ENCODE results near the gene CACNA2D4. TPM values are rescaled to one million over a fixed set of nuclear protein-coding genes. Genes with fewer than 3 reads are reported as not detected.

The CACNA2D4 gene
- total RNA-seq, 4 donors from 2014 or later: 3.3 to 29.1 (median 11.5) TPM

DNA sequence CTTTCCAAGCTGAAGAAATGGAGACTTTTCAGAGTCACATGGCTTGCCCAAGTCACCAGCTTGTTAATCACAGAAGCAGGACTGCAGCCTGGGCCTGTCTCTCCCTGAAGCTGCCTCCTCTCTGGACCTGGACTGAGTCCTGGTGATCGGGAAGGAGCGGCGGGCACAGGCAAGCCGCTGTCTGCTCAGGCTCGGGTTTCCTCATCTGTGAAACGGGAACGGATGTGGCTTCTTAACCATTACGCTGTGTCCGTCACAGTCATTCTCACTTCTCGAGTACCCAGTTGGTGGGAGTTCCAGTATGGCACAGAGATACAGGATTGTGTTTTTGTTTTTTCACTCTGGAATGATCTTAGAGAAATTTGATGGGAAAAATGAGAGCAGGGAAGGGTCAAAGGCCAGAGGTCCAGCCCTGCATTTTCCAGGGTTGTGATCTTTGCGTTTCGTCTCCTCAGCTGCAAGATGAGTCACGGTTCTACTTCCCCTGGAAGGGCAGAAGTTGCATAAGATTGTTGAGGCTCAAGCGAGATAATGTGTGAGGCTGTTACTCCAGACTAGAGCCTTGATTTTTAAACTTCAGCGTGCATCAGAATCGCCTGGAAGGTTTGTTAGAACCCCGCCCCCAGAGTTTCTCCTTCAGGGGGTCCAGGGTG, 105.7 kb downstream of the CACNA2D4 start:
- TF ChIP-seq, protein P1, sequence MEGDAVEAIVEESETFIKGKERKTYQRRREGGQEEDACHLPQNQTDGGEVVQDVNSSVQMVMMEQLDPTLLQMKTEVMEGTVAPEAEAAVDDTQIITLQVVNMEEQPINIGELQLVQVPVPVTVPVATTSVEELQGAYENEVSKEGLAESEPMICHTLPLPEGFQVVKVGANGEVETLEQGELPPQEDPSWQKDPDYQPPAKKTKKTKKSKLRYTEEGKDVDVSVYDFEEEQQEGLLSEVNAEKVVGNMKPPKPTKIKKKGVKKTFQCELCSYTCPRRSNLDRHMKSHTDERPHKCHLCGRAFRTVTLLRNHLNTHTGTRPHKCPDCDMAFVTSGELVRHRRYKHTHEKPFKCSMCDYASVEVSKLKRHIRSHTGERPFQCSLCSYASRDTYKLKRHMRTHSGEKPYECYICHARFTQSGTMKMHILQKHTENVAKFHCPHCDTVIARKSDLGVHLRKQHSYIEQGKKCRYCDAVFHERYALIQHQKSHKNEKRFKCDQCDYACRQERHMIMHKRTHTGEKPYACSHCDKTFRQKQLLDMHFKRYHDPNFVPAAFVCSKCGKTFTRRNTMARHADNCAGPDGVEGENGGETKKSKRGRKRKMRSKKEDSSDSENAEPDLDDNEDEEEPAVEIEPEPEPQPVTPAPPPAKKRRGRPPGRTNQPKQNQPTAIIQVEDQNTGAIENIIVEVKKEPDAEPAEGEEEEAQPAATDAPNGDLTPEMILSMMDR (IDR thresholded peaks at IDR 0.05; ENCODE audit: low read depth): no peak

DNA sequence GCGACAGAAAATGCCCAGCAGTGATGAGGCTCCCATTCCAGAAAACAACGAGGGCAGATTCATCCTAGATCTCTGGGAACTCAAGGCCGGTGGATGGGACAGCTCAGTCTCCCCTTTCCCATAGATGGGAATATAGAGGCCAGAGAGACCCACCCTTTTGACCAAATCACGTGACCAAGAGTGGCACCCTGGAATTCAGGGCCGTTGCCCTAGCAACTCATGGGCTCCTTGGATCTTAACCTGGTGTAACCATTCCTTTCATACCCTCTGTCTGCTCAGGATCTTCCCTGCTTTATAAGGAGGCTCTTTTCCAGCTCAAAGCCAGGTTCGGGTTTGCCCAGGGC, 106.5 kb downstream of the CACNA2D4 start:
- TF ChIP-seq, protein P1 (IDR thresholded peaks at IDR 0.05; ENCODE audit: low read depth): no peak

DNA sequence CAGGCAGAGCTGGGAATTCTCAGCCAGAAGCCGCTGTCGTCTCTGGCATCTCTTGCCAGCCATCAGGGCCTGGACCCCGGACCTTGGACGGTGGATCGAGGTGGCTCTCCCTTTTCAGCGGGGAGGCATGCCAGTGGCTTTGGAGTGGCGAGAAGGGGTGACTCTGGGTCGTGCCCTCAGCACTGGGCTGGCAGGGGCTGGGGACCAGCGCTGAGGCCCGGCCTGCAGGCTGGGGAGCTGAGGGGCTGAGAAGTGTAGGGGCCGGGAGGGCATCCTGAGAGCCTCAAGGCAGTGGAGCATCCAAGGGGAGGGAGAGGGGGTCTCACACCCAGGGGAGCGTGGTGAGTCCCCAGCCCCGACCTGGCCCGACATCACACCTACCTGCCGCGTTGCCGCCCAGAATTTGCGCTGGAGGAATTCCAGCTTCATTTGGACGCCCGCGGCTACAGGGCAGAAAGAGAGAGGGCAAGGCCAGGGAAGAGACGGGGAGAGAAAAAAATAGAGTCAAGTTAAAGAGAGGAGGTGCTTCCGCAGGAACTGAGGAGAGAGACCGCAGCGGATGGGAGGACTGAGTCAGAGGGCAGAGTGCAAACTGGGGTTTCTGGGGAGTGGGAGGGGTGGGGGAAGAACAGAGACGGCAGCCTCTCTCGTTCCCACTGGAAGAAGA, 107.0 kb downstream of the CACNA2D4 start:
- TF ChIP-seq, protein P1 (IDR thresholded peaks at IDR 0.05; ENCODE audit: low read depth): no peak

DNA sequence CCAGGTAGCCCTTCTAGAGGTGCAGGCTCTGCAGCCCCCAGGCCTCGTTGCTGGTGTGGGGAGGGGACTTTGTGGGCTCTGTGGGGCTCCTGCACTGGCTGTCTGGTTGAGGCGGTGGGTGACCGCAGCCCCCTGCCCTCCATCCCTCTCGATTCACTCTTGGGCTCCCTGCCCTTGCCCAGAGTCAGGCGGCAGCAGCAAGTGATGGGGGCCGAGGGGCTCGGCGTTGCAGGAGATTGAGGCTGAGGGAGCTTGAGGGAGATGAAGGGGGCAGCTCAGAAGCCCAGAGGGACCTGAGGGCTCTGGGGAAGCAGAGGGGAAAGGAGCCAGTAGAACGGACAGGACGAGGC, 107.5 kb downstream of the CACNA2D4 start:
- TF ChIP-seq, protein P1 (IDR thresholded peaks at IDR 0.05; ENCODE audit: low read depth): no peak

DNA sequence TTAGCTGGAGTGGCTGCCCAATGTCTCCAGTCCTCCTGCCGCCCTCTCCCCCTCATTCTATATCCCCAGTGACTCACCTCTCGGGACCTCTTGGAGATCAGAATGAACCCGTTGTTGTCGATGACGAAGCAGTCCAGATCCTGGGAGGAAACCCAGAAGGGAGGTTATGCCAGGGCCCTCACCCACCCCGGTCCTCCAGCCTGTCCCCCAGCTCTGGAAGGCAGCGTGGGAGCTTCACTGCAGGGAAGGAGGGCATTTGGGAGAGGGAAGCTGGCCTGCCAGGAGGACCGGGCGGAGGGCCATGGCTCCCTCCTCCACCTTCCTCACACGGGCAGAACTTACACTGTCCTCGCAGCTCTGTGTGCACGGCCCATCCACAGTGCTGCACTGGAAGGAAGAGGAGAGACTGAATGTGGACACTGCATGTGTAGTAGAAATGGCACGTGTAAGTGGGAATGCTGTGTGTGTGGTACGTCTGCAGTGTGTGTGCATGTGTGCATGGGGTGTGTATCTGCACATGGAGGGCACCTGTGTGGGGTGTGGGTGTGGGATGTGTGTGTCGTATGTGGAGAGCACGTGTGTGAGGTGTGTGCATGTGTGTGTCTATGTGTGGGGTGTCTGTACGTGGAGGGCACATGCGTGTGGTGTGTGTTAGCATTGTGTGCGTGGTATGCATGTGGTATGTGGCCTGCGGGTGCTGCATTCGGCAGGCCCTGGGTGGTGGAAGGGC, 108.1 kb downstream of the CACNA2D4 start:
- TF ChIP-seq, protein P1 (IDR thresholded peaks at IDR 0.05; ENCODE audit: low read depth): no peak

DNA sequence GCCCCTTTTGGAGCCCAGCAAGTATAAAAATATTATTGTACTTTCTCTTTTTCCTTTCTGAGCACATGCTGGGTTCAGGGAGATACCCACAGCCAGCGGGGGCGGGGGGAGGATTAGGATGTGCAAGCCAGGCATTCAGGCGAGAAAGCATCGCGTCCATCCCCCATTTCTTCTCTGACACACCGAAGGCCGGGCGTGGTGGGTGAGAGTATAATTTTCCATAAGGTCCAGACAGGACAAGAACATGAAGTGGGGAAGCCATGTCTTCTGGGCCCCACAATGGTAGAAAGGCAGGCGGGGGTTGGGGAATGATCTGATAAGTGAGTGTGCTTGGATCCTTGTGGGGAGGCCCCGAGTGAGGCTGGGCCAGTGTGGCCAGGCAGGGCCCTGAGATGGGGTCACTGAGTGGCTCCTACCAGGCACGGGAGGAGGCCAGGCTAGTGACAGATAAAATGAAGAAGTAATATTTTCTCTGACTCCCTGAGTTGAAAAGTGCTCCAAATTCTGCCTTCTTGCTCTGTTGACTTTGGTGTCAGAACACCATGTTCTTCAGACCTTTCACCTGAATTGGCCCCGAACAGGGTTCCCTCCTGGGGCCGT, 108.8 kb downstream of the CACNA2D4 start:
- TF ChIP-seq, protein P1 (IDR thresholded peaks at IDR 0.05; ENCODE audit: low read depth): no peak
